ENCODE measurements around the gene ESRRB. TPM values are rescaled to one million over a fixed set of nuclear protein-coding genes. Genes with fewer than 3 reads are reported as not detected.

ESRRB gene
- polyA plus RNA-seq, 1 donor, result 0.18 TPM

Other genes with a start within 250 kb of the ESRRB start
- gene GPATCH2L, start 224.2 kb upstream of the ESRRB start, polyA plus RNA-seq, result 25.2 TPM